ENCODE data around the gene CLPSL1. TPM values are rescaled to one million over a fixed set of nuclear protein-coding genes. Genes with fewer than 3 reads are reported as not detected.
A peak's percentile ranks its signal among the peaks of the same experiment; 100 is the strongest.

CLPSL1 gene
- total and polyA plus RNA-seq, 2 donors (not counting 1 experiment from before 2014, with no cell fraction given): not detected

GRCh38 chr6:35751594-35751993 is 29.2 kb upstream of the CLPSL1 start:
- Histone ChIP-seq H3K9me3 (ENCODE audit: control insufficient read depth, insufficient read depth, low read depth, low read length) (no peaks in the 10 kb centered on the region), H3K27ac (ENCODE audit: insufficient read depth, low read length) (no peak overlapping the region), H4K20me1 (ENCODE audit: control insufficient read depth, extremely low read depth, insufficient read depth, low read length) (no peaks in the 10 kb centered on the region), H3K79me2 (ENCODE audit: control insufficient read depth, insufficient read depth, low read length) (no peaks in the 10 kb centered on the region), H3K36me3 (ENCODE audit: control insufficient read depth, insufficient read depth, low read length) (no peaks in the 10 kb centered on the region), H2AFZ (ENCODE audit: low read length) (no peak overlapping the region), H3K4me1 (ENCODE audit: control insufficient read depth, extremely low read depth, insufficient read depth, low read length) (no peaks in the 10 kb centered on the region), H3K4me3 (replicated peaks in 1 of 4; ENCODE audit: control extremely low read depth in 1 of 4, insufficient read depth in 1 of 4, low read depth in 3 of 4, low read length in 4 of 4) (no peak overlapping the region), H3K4me2 (ENCODE audit: extremely low read depth, insufficient read depth, low read length) (no peak overlapping the region), H3K27me3 (ENCODE audit: control insufficient read depth, insufficient read depth, low read length) (peaks cover 8% of the 10 kb centered on the region), H3K9ac (ENCODE audit: insufficient read depth, low read length) (no peak overlapping the region)
- TF ChIP-seq CTCF (conservative IDR thresholded peaks at IDR 0.05 in 1 of 2, IDR thresholded peaks at IDR 0.05 in 1 of 2; ENCODE audit: low read depth in 1 of 2, low read length in 2 of 2) (no peak), EZH2 (IDR thresholded peaks at IDR 0.05; ENCODE audit: low read length, missing control alignments) (no peak)
- DNase-seq (ENCODE audit: low read depth in 2 of 2): no peak

- Histone ChIP-seq H3K79me2 (ENCODE audit: control insufficient read depth, insufficient read depth, low read length) (no peaks in the 10 kb centered on the region), H3K27me3 (ENCODE audit: control insufficient read depth, insufficient read depth, low read length) (peaks cover 5% of the 10 kb centered on the region), H3K4me2 (ENCODE audit: extremely low read depth, insufficient read depth, low read length) (no peak overlapping the region), H3K36me3 (ENCODE audit: control insufficient read depth, insufficient read depth, low read length) (no peaks in the 10 kb centered on the region), H4K20me1 (ENCODE audit: control insufficient read depth, extremely low read depth, insufficient read depth, low read length) (no peaks in the 10 kb centered on the region), H3K4me3 (replicated peaks in 1 of 4; ENCODE audit: control extremely low read depth in 1 of 4, insufficient read depth in 1 of 4, low read depth in 3 of 4, low read length in 4 of 4) (no peak overlapping the region), H3K27ac (ENCODE audit: insufficient read depth, low read length) (no peak overlapping the region), H3K9ac (ENCODE audit: insufficient read depth, low read length) (no peak overlapping the region), H3K4me1 (ENCODE audit: control insufficient read depth, extremely low read depth, insufficient read depth, low read length) (no peaks in the 10 kb centered on the region), H3K9me3 (ENCODE audit: control insufficient read depth, insufficient read depth, low read depth, low read length) (no peaks in the 10 kb centered on the region), H2AFZ (ENCODE audit: low read length) (no peak overlapping the region)
- no peak for DNase-seq (ENCODE audit: low read depth in 2 of 2)
- TF ChIP-seq EZH2 (IDR thresholded peaks at IDR 0.05; ENCODE audit: low read length, missing control alignments): no peak
- no peak for TF ChIP-seq CTCF (conservative IDR thresholded peaks at IDR 0.05 in 1 of 2, IDR thresholded peaks at IDR 0.05 in 1 of 2; ENCODE audit: low read depth in 1 of 2, low read length in 2 of 2)
Measured at GRCh38 chr6:35752330-35752729, 28.5 kb upstream of the CLPSL1 start.

- H3K27me3 ChIP-seq (ENCODE audit: control insufficient read depth, insufficient read depth, low read length): no peaks in the 10 kb centered on the region
- peak; percentile 31 to 56 for DNase-seq (ENCODE audit: low read depth in 2 of 2)
Measured at GRCh38 chr6:35754452-35755277, 26.2 kb upstream of the CLPSL1 start.

More at GRCh38 chr6:35754452-35755277, 26.2 kb upstream of the CLPSL1 start:
- H3K36me3 ChIP-seq (ENCODE audit: control insufficient read depth, insufficient read depth, low read length): no peaks in the 10 kb centered on the region
- no peak overlapping the region for H3K4me3 ChIP-seq (replicated peaks in 1 of 4; ENCODE audit: control extremely low read depth in 1 of 4, insufficient read depth in 1 of 4, low read depth in 3 of 4, low read length in 4 of 4)
- H3K79me2 ChIP-seq (ENCODE audit: control insufficient read depth, insufficient read depth, low read length): no peaks in the 10 kb centered on the region
- no peaks in the 10 kb centered on the region for H4K20me1 ChIP-seq (ENCODE audit: control insufficient read depth, extremely low read depth, insufficient read depth, low read length)
- H2AFZ ChIP-seq (ENCODE audit: low read length): no peak overlapping the region
- no peak overlapping the region for H3K9ac ChIP-seq (ENCODE audit: insufficient read depth, low read length)
- H3K27ac ChIP-seq (ENCODE audit: insufficient read depth, low read length): no peak overlapping the region
- TF ChIP-seq EZH2 (IDR thresholded peaks at IDR 0.05; ENCODE audit: low read length, missing control alignments): no peak
- H3K4me2 ChIP-seq (ENCODE audit: extremely low read depth, insufficient read depth, low read length): no peak overlapping the region
- no peaks in the 10 kb centered on the region for H3K4me1 ChIP-seq (ENCODE audit: control insufficient read depth, extremely low read depth, insufficient read depth, low read length)
- H3K9me3 ChIP-seq (ENCODE audit: control insufficient read depth, insufficient read depth, low read depth, low read length): no peaks in the 10 kb centered on the region

All from fibroblast of lung (primary cell).